ENCODE results near the gene LSR. TPM values are rescaled to one million over a fixed set of nuclear protein-coding genes. Genes with fewer than 3 reads are reported as not detected.

The LSR gene
- total and polyA plus RNA-seq, 2 of the 4 experiments (the other 2 are of a cell fraction) = 0.18 to 0.44 TPM

- Histone ChIP-seq H4K5ac (ENCODE audit: low read depth, low read length) (no peak overlapping the region), H2BK20ac (ENCODE audit: low read depth, low read length) (no peak overlapping the region), H2BK15ac (ENCODE audit: low read depth, low read length) (no peak overlapping the region), H2AFZ (replicated peaks; ENCODE audit: low read length, poor library complexity) (peak overlapping the region; percentile 43), H2BK120ac (ENCODE audit: low read depth, low read length) (no peak overlapping the region), H3K79me1 (ENCODE audit: low read depth in 1 of 2, low read length in 2 of 2) (no peaks in the 10 kb centered on the region), H3K27ac (ENCODE audit: insufficient read depth, low read length) (no peak overlapping the region), H3K9ac (ENCODE audit: low read depth, low read length) (no peak overlapping the region), H4K8ac (ENCODE audit: low read depth in 2 of 2, low read length in 2 of 2) (no peak overlapping the region), H2AK9ac (replicated peaks; ENCODE audit: low read depth, low read length, poor library complexity) (no peak overlapping the region), H3K23ac (ENCODE audit: low read depth, low read length) (no peak overlapping the region), H3K4ac (ENCODE audit: low read depth, low read length) (no peak overlapping the region), H4K91ac (ENCODE audit: insufficient read depth, low read depth, low read length) (no peak overlapping the region), H3K14ac (replicated peaks; ENCODE audit: low read depth, low read length) (no peak overlapping the region), H2AK5ac (ENCODE audit: low read depth, low read length) (no peak overlapping the region), H4K20me1 (ENCODE audit: insufficient read depth, low read length) (no peaks in the 10 kb centered on the region), H3K36me3 (ENCODE audit: control insufficient read depth, insufficient read depth, low read length) (no peaks in the 10 kb centered on the region), H3K18ac (ENCODE audit: low read depth, low read length) (no peak overlapping the region), H3K4me2 (ENCODE audit: low read depth, low read length) (no peak overlapping the region), H2BK5ac (ENCODE audit: low read depth, low read length, poor library complexity, severe bottlenecking) (no peak overlapping the region), H3K9me3 (ENCODE audit: control insufficient read depth, insufficient read depth, low read length) (no peaks in the 10 kb centered on the region), H3K4me1 (ENCODE audit: control insufficient read depth, insufficient read depth, low read length) (no peaks in the 10 kb centered on the region), H3K27me3 (ENCODE audit: control insufficient read depth, insufficient read depth, low read length) (peaks cover 6% of the 10 kb centered on the region), H3K9me1 (ENCODE audit: insufficient read depth, low read length) (peaks cover 15% of the 10 kb centered on the region), H3K4me3 (ENCODE audit: insufficient read depth, low read depth, low read length) (no peak overlapping the region), H3K56ac (ENCODE audit: extremely low read depth, insufficient read depth, low read length) (no peak overlapping the region)
- DNase-seq = no peak
- ChIA-PET CTCF (no interaction called here), POLR2A (ENCODE audit: unreplicated experiment) (no interaction called here)
- dilution Hi-C loops (cut with HindIII; ENCODE audit: low sequenced_read_pairs, unreplicated experiment) (no loop called here), in situ Hi-C loops (cut with MboI; ENCODE audit: low sequenced_read_pairs) (no loop called here), intact Hi-C loops (cut with micrococcal nuclease) (no loop called here)
- WGBS, 2 experiments (ENCODE audit: extremely low coverage in 2 of 2, insufficient read length in 1 of 2) = 49% methylated on average over 23 of the region's 55 CpGs; no CpG with 5 or more reads in 1 of the 2 experiments
- BruUV-seq (replicated peaks) = no TSS peak
- no peak for ATAC-seq (ENCODE audit: low read depth)
- no peak for TF ChIP-seq POLR2A (IDR thresholded peaks at IDR 0.05; ENCODE audit: low read depth, low read length)
- no peak for TF ChIP-seq CEBPB (IDR thresholded peaks at IDR 0.05; ENCODE audit: low read depth, low read length)
- no peak for TF ChIP-seq NFE2L2 (IDR thresholded peaks at IDR 0.05; ENCODE audit: low read depth, low read length)
- no peak for TF ChIP-seq FOS (IDR thresholded peaks at IDR 0.05; ENCODE audit: low read depth, low read length)
- no peak for TF ChIP-seq MAFK (IDR thresholded peaks at IDR 0.05; ENCODE audit: low read depth, low read length)
Measured at GRCh38 chr19:35299523-35300338, 50.9 kb downstream of the LSR start.

All from IMR-90 (cell line).